IMR-90 (cell line): ENCODE measurements around the gene FAM83B. TPM values are rescaled to one million over a fixed set of nuclear protein-coding genes. Genes with fewer than 3 reads are reported as not detected.

ENCODE experiments used
- ATAC-seq: fragments of 200-7000 bp; cut with Tn5 transposase; 2 replicates; pipeline ENCODE4 v1.9.1; 2020; ENCODE audit warnings: low read depth, mild to moderate bottlenecking, moderate library complexity
- BruUV-seq: library from RNA; stranded (reverse); fragments of 400-500 nt; replicated peaks from 2 replicates; lab custom pipeline; 2021; lab: Mats Ljungman, UMichigan
- CTCF ChIA-PET: fragments of 300-600 bp; formaldehyde crosslinking; extraction: SDS; loops from one replicate; lab custom pipeline; 2021; ENCODE audit warnings: antibody characterized with exemption; lab: Yijun Ruan, JAX
- POLR2A ChIA-PET: fragments of 300-600 bp; sonication (Branson Sonifier 250); formaldehyde crosslinking; loops from one replicate; lab custom pipeline; 2022; ENCODE audit warnings: antibody characterized with exemption; ENCODE audit not compliant: unreplicated experiment; lab: Charles Lee
- DNase-seq: peaks from one replicate; pipeline ENCODE4 v3.0.0; 2013
- H2AFZ ChIP-seq: replicated peaks from 2 replicates; pipeline ENCODE3; 2013; ENCODE audit warnings: low read length, mild to moderate bottlenecking; ENCODE audit not compliant: poor library complexity
- H2AK5ac ChIP-seq: 2 replicates; pipeline ENCODE4 v1.6.1; 2013; ENCODE audit warnings: low read depth, low read length, inconsistent platforms
- H2AK9ac ChIP-seq: replicated peaks from 2 replicates; pipeline ENCODE3; 2013; ENCODE audit warnings: mild to moderate bottlenecking, low read depth, low read length, moderate library complexity; ENCODE audit not compliant: poor library complexity
- H2BK120ac ChIP-seq: 2 replicates; pipeline ENCODE4 v1.6.1; 2013; ENCODE audit warnings: low read depth, low read length, inconsistent platforms
- H2BK15ac ChIP-seq: 3 replicates; pipeline ENCODE4 v1.6.1; 2013; ENCODE audit warnings: low read depth, low read length, inconsistent platforms
- H2BK20ac ChIP-seq: 2 replicates; pipeline ENCODE4 v1.6.1; 2013; ENCODE audit warnings: low read depth, mild to moderate bottlenecking, inconsistent platforms, low read length, moderate library complexity
- H2BK5ac ChIP-seq: 2 replicates; pipeline ENCODE4 v1.6.1; 2013; ENCODE audit warnings: mild to moderate bottlenecking, low read depth, low read length, inconsistent platforms; ENCODE audit not compliant: poor library complexity, severe bottlenecking
- H3K14ac ChIP-seq: replicated peaks from 2 replicates; pipeline ENCODE4 v1.6.1; 2013; ENCODE audit warnings: low read depth, low read length, inconsistent platforms
- H3K18ac ChIP-seq: 2 replicates; pipeline ENCODE4 v1.6.1; 2013; ENCODE audit warnings: low read depth, low read length, control low read depth
- H3K23ac ChIP-seq: 2 replicates; pipeline ENCODE4 v1.6.1; 2013; ENCODE audit warnings: low read depth, low read length, inconsistent platforms
- H3K27ac ChIP-seq: 2 replicates; pipeline ENCODE4 v1.5.1; 2013; ENCODE audit warnings: mild to moderate bottlenecking, control low read depth, low read length; ENCODE audit not compliant: insufficient read depth
- H3K27me3 ChIP-seq: 2 replicates; pipeline ENCODE4 v1.6.1; 2013; ENCODE audit warnings: low read length; ENCODE audit not compliant: control insufficient read depth, insufficient read depth
- H3K36me3 ChIP-seq: 2 replicates; pipeline ENCODE4 v1.6.1; 2013; ENCODE audit warnings: low read length, mixed read lengths; ENCODE audit not compliant: control insufficient read depth, insufficient read depth
- H3K4ac ChIP-seq: 2 replicates; pipeline ENCODE4 v1.6.1; 2013; ENCODE audit warnings: low read depth, low read length, inconsistent platforms
- H3K4me1 ChIP-seq: 2 replicates; pipeline ENCODE4 v1.6.1; 2013; ENCODE audit warnings: low read length, mixed read lengths; ENCODE audit not compliant: control insufficient read depth, insufficient read depth
- H3K4me2 ChIP-seq: 2 replicates; pipeline ENCODE4 v1.6.1; 2013; ENCODE audit warnings: low read depth, mild to moderate bottlenecking, control low read depth, low read length, moderate library complexity
- H3K4me3 ChIP-seq: 2 replicates; pipeline ENCODE4 v1.5.1; 2013; ENCODE audit warnings: low read depth, mild to moderate bottlenecking, control low read depth, low read length, moderate library complexity; ENCODE audit not compliant: insufficient read depth
- H3K56ac ChIP-seq: 2 replicates; pipeline ENCODE4 v1.6.1; 2013; ENCODE audit warnings: low read length, inconsistent platforms; ENCODE audit not compliant: insufficient read depth; ENCODE audit errors: extremely low read depth
- H3K79me1 ChIP-seq, 2 experiments: 2 replicates each; pipeline ENCODE4 v1.6.1; 2013; ENCODE audit warnings: low read length in 2 of 2, inconsistent platforms in 1 of 2, low read depth in 1 of 2
- H3K9ac ChIP-seq: 2 replicates; pipeline ENCODE4 v1.6.1; 2013; ENCODE audit warnings: low read depth, low read length, control low read depth
- H3K9me1 ChIP-seq: 2 replicates; pipeline ENCODE4 v1.6.1; 2013; ENCODE audit warnings: low read length, inconsistent platforms; ENCODE audit not compliant: insufficient read depth
- H3K9me3 ChIP-seq: 2 replicates; pipeline ENCODE4 v1.6.1; 2013; ENCODE audit warnings: low read length; ENCODE audit not compliant: control insufficient read depth, insufficient read depth
- H4K20me1 ChIP-seq: 2 replicates; pipeline ENCODE4 v1.6.1; 2013; ENCODE audit warnings: low read length, inconsistent platforms; ENCODE audit not compliant: insufficient read depth
- H4K5ac ChIP-seq: 2 replicates; pipeline ENCODE4 v1.6.1; 2013; ENCODE audit warnings: mild to moderate bottlenecking, low read depth, low read length, control low read depth
- H4K8ac ChIP-seq, 2 experiments: 2 replicates each; pipeline ENCODE4 v1.6.1; 2013; ENCODE audit warnings: low read depth in 2 of 2, low read length in 2 of 2, control low read depth in 1 of 2, inconsistent platforms in 1 of 2
- H4K91ac ChIP-seq: 2 replicates; pipeline ENCODE4 v1.6.1; 2013; ENCODE audit warnings: low read depth, low read length, inconsistent platforms; ENCODE audit not compliant: insufficient read depth
- BHLHE40 ChIP-seq: fragments of 150-350 bp; IDR thresholded peaks from 2 replicates; pipeline ENCODE4 v1.6.1; 2016; ENCODE audit warnings: mild to moderate bottlenecking, low read depth, low read length
- CEBPB ChIP-seq: IDR thresholded peaks from 2 replicates; pipeline ENCODE4 v1.6.1; 2012; ENCODE audit warnings: low read depth, low read length, improper control_type of control experiment
- CHD1 ChIP-seq: IDR thresholded peaks from 2 replicates; pipeline ENCODE4 v1.6.1; 2012; ENCODE audit warnings: low read depth, low read length, improper control_type of control experiment
- FOS ChIP-seq: fragments of 150-350 bp; IDR thresholded peaks from 2 replicates; pipeline ENCODE4 v1.6.1; 2016; ENCODE audit warnings: low read depth, low read length
- MAFK ChIP-seq: IDR thresholded peaks from 2 replicates; pipeline ENCODE4 v1.6.1; 2012; ENCODE audit warnings: low read depth, low read length, improper control_type of control experiment
- MAZ ChIP-seq: IDR thresholded peaks from 2 replicates; pipeline ENCODE4 v1.6.1; 2012; ENCODE audit warnings: low read depth, mild to moderate bottlenecking, low read length, improper control_type of control experiment, moderate library complexity, borderline replicate concordance
- MXI1 ChIP-seq: IDR thresholded peaks from 2 replicates; pipeline ENCODE4 v1.6.1; 2012; ENCODE audit warnings: low read depth, mild to moderate bottlenecking, low read length, moderate library complexity, borderline replicate concordance
- NFE2L2 ChIP-seq: fragments of 150-350 bp; IDR thresholded peaks from 2 replicates; pipeline ENCODE4 v1.6.1; 2016; ENCODE audit warnings: low read depth, mild to moderate bottlenecking, low read length
- POLR2A ChIP-seq: IDR thresholded peaks from 2 replicates; pipeline ENCODE4 v1.6.1; 2012; ENCODE audit warnings: mild to moderate bottlenecking, low read depth, low read length
- RAD21 ChIP-seq: IDR thresholded peaks from 2 replicates; pipeline ENCODE4 v1.6.1; 2012; ENCODE audit warnings: low read length, improper control_type of control experiment
- RCOR1 ChIP-seq: IDR thresholded peaks from 2 replicates; pipeline ENCODE4 v1.6.1; 2012; ENCODE audit warnings: mild to moderate bottlenecking, low read length, improper control_type of control experiment; ENCODE audit not compliant: insufficient replicate concordance
- RFX5 ChIP-seq: IDR thresholded peaks from 2 replicates; pipeline ENCODE4 v1.8.0; 2012; ENCODE audit warnings: low read depth, mild to moderate bottlenecking, low read length, moderate library complexity
- SMC3 ChIP-seq: fragments of 150-350 bp; IDR thresholded peaks from 2 replicates; pipeline ENCODE4 v1.6.1; 2016; ENCODE audit warnings: low read depth, mild to moderate bottlenecking, antibody characterized with exemption, low read length, moderate library complexity
- WGBS, 2 experiments: methylation state at CpG; one replicate each; pipeline versions ENCODE4 v1.1.5 to v1.1.7; 2013; ENCODE audit warnings: missing lambda C conversion rate in 2 of 2; ENCODE audit not compliant: insufficient read length in 1 of 2; ENCODE audit errors: extremely low coverage in 2 of 2; 5-methylcytosine and 5-hydroxymethylcytosine counted together
- dilution Hi-C: fragments of 300-500 bp; cut with HindIII; formaldehyde crosslinking; loops from one replicate; pipeline ENCODE4 v1.14.3; 2018; ENCODE audit warnings: low sequenced_read_pairs; ENCODE audit not compliant: unreplicated experiment
- in situ Hi-C: fragments of 300-500 bp; cut with MboI; formaldehyde crosslinking; loops from 3 replicates; pipeline ENCODE4 v1.14.3; 2019; ENCODE audit warnings: low sequenced_read_pairs, inconsistent platforms, mixed read lengths
- intact Hi-C: fragments of 100-400 bp; cut with micrococcal nuclease; formaldehyde crosslinking; loops from 2 replicates; pipeline ENCODE4 v1.10.0; 2022
- polyA plus RNA-seq, 3 experiments: library from polyadenylated mRNA; depleted of rRNA; stranded (reverse); fragments of >200 nt; gene quantifications; 2 replicates each; pipeline ENCODE4 v1.2.3, GENCODE V29; 2012; ENCODE audit warnings: low replicate concordance in 1 of 3
- total RNA-seq: library from RNA; depleted of rRNA; stranded (reverse); fragments of >200 nt; gene quantifications from 2 replicates; pipeline ENCODE4 v1.2.3, GENCODE V29; 2012
- TF ChIP-seq, protein P1 (sequence below): fragments of 150-350 bp; IDR thresholded peaks from 2 replicates; pipeline ENCODE4 v1.6.1; 2017; ENCODE audit warnings: mild to moderate bottlenecking, antibody characterized with exemption, low read length, low read depth
- TF ChIP-seq, protein P2 (sequence below): fragments of 150-350 bp; IDR thresholded peaks from 2 replicates; pipeline ENCODE4 v1.6.1; 2016; ENCODE audit warnings: low read depth, mild to moderate bottlenecking, low read length, moderate library complexity, borderline replicate concordance
- TF ChIP-seq, protein P3 (sequence below): conservative IDR thresholded peaks from 2 replicates; pipeline ENCODE4 v1.5.1; 2012; ENCODE audit warnings: mild to moderate bottlenecking, low read depth, low read length, improper control_type of control experiment

Gene FAM83B
- total and polyA plus RNA-seq, 2 of the 4 experiments (the other 2 are of a cell fraction): 0.02 to 0.18 TPM

DNA sequence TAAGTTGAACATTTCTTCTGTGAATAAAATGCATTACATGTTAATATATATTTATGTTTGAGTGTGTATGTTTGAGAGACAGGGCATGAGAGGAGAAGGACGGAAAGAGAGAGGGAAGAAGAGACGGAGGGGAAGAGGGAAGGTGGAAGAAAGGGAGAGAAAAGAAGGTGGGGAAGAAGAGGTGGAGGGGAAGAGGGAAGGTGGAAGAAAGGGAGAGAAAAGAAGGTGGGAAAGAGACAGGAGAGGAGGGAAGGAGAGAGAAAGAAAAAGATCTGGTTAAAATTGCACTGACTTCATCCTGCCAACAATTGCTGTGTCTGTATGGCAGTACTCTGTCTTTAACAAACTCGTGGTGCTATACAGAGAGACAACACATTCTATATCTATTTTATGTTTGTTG, 29.0 kb downstream of the FAM83B start:
- Histone ChIP-seq H3K27ac (no peak overlapping the region), H3K27me3 (no peaks in the 10 kb centered on the region), H4K8ac (no peak overlapping the region), H2BK20ac (no peak overlapping the region), H3K79me1 (no peaks in the 10 kb centered on the region), H4K5ac (no peak overlapping the region), H2AK9ac (no peak overlapping the region), H3K36me3 (no peaks in the 10 kb centered on the region), H4K20me1 (no peaks in the 10 kb centered on the region), H2BK120ac (no peak overlapping the region), H3K9me1 (no peaks in the 10 kb centered on the region), H4K91ac (no peak overlapping the region), H3K4me2 (no peak overlapping the region), H3K4me3 (no peak overlapping the region), H3K56ac (no peak overlapping the region), H3K18ac (no peak overlapping the region), H2BK15ac (no peak overlapping the region), H3K4ac (no peak overlapping the region), H3K23ac (no peak overlapping the region), H2AFZ (no peak overlapping the region), H3K9me3 (no peaks in the 10 kb centered on the region), H2BK5ac (no peak overlapping the region), H3K4me1 (no peaks in the 10 kb centered on the region), H2AK5ac (no peak overlapping the region), H3K9ac (no peak overlapping the region), H3K14ac (no peak overlapping the region)
- POLR2A ChIA-PET: no interaction called here
- ATAC-seq: no peak
- BruUV-seq: no TSS peak
- 80 to 100% methylated on average over 1 of the region's 3 CpGs for WGBS, 2 experiments
- in situ Hi-C loops (no loop called here), intact Hi-C loops (no loop called here), dilution Hi-C loops (no loop called here)
- CTCF ChIA-PET: no interaction called here
- DNase-seq: no peak
- TF ChIP-seq POLR2A (no peak), MAFK (no peak), RCOR1 (no peak), MAZ (no peak), CHD1 (no peak), RAD21 (no peak), FOS (no peak), MXI1 (no peak), SMC3 (no peak), NFE2L2 (no peak), CEBPB (no peak), RFX5 (no peak), BHLHE40 (no peak)
- TF ChIP-seq, protein P1, sequence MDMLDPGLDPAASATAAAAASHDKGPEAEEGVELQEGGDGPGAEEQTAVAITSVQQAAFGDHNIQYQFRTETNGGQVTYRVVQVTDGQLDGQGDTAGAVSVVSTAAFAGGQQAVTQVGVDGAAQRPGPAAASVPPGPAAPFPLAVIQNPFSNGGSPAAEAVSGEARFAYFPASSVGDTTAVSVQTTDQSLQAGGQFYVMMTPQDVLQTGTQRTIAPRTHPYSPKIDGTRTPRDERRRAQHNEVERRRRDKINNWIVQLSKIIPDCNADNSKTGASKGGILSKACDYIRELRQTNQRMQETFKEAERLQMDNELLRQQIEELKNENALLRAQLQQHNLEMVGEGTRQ: no peak
- TF ChIP-seq, protein P2, sequence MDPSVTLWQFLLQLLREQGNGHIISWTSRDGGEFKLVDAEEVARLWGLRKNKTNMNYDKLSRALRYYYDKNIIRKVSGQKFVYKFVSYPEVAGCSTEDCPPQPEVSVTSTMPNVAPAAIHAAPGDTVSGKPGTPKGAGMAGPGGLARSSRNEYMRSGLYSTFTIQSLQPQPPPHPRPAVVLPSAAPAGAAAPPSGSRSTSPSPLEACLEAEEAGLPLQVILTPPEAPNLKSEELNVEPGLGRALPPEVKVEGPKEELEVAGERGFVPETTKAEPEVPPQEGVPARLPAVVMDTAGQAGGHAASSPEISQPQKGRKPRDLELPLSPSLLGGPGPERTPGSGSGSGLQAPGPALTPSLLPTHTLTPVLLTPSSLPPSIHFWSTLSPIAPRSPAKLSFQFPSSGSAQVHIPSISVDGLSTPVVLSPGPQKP: no peak
- TF ChIP-seq, protein P3, sequence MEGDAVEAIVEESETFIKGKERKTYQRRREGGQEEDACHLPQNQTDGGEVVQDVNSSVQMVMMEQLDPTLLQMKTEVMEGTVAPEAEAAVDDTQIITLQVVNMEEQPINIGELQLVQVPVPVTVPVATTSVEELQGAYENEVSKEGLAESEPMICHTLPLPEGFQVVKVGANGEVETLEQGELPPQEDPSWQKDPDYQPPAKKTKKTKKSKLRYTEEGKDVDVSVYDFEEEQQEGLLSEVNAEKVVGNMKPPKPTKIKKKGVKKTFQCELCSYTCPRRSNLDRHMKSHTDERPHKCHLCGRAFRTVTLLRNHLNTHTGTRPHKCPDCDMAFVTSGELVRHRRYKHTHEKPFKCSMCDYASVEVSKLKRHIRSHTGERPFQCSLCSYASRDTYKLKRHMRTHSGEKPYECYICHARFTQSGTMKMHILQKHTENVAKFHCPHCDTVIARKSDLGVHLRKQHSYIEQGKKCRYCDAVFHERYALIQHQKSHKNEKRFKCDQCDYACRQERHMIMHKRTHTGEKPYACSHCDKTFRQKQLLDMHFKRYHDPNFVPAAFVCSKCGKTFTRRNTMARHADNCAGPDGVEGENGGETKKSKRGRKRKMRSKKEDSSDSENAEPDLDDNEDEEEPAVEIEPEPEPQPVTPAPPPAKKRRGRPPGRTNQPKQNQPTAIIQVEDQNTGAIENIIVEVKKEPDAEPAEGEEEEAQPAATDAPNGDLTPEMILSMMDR: no peak
